ENCODE data around the gene DOLPP1.

The DOLPP1 gene

GRCh38 chr9:129059796-129060785, 20.8 kb upstream of the DOLPP1 start:
- in situ Hi-C loops (cut with MboI; ENCODE audit: low pct_unique_long_range_greater_than_20kb, low sequenced_read_pairs) = no loop called here
- DNase-seq = no peak

GRCh38 chr9:129060991-129061390, 19.9 kb upstream of the DOLPP1 start:
- in situ Hi-C loops (cut with MboI; ENCODE audit: low pct_unique_long_range_greater_than_20kb, low sequenced_read_pairs) = no loop called here
- no peak for DNase-seq

GRCh38 chr9:129063061-129063460, 17.9 kb upstream of the DOLPP1 start:
- DNase-seq = no peak
- in situ Hi-C loops (cut with MboI; ENCODE audit: low pct_unique_long_range_greater_than_20kb, low sequenced_read_pairs) = no loop called here

GRCh38 chr9:129064499-129064908, 16.4 kb upstream of the DOLPP1 start:
- no peak for DNase-seq
- in situ Hi-C loops (cut with MboI; ENCODE audit: low pct_unique_long_range_greater_than_20kb, low sequenced_read_pairs) = no loop called here

DNA sequence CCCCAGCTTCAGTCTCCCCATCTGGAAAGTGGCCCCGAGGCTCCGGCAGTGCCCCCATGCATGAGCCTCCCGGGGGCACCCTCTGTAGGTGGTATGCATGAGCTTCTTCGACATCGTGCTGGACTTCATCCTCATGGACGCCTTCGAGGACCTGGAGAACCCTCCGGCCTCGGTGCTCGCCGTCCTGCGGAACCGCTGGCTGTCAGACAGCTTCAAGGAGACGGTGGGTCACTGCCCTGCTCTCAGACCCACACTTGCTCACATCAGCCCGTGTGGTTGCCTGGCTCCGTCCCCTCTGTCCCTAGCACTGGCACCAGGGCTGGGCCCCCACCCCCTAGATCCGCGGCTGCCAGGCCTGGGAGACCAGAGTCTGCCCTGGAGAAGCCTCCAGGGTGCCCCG, 12.8 kb upstream of the DOLPP1 start:
- DNase-seq = no peak
- in situ Hi-C loops (cut with MboI; ENCODE audit: low pct_unique_long_range_greater_than_20kb, low sequenced_read_pairs) = no loop called here

GRCh38 chr9:129068990-129069861, 11.7 kb upstream of the DOLPP1 start:
- DNase-seq = peak; percentile 91
- in situ Hi-C loops (cut with MboI; ENCODE audit: low pct_unique_long_range_greater_than_20kb, low sequenced_read_pairs) = no loop called here

- in situ Hi-C loops (cut with MboI; ENCODE audit: low pct_unique_long_range_greater_than_20kb, low sequenced_read_pairs) = no loop called here
- no peak for DNase-seq
Observed at GRCh38 chr9:129069862-129070641, 10.9 kb upstream of the DOLPP1 start.

GRCh38 chr9:129070696-129071525, 10.0 kb upstream of the DOLPP1 start:
- DNase-seq = no peak

GRCh38 chr9:129071526-129072126, 9.3 kb upstream of the DOLPP1 start:
- in situ Hi-C loops (cut with MboI; ENCODE audit: low pct_unique_long_range_greater_than_20kb, low sequenced_read_pairs) = no loop called here
- DNase-seq = no peak

More at GRCh38 chr9:129070696-129071525, 10.0 kb upstream of the DOLPP1 start:
- in situ Hi-C loops (cut with MboI; ENCODE audit: low pct_unique_long_range_greater_than_20kb, low sequenced_read_pairs) = no loop called here

DNA sequence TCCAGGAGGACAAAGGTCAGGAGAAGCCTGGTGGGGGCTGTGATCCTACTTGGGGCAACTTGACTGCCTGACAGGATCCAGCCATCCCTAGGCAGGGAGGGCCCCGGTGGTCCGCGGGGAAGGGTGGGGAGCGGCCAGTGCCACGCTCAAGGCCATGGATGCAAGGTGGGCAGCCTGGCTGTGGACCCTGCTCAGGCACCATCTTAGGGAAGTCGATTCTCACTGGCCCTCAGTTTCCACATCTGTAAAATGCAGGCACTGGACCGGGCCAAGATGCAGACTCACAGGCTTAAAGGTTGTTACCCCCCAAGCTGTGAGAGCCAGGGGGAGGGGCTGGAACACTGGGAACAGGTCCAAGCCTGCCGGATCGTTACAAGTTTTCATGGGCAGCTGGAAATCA, 8.7 kb upstream of the DOLPP1 start:
- DNase-seq = no peak
- in situ Hi-C loops (cut with MboI; ENCODE audit: low pct_unique_long_range_greater_than_20kb, low sequenced_read_pairs) = no loop called here

GRCh38 chr9:129073404-129073803, 7.5 kb upstream of the DOLPP1 start:
- in situ Hi-C loops (cut with MboI; ENCODE audit: low pct_unique_long_range_greater_than_20kb, low sequenced_read_pairs) = no loop called here
- DNase-seq = no peak

GRCh38 chr9:129074106-129074505, 6.8 kb upstream of the DOLPP1 start:
- DNase-seq = no peak
- in situ Hi-C loops (cut with MboI; ENCODE audit: low pct_unique_long_range_greater_than_20kb, low sequenced_read_pairs) = no loop called here

- DNase-seq = no peak
- in situ Hi-C loops (cut with MboI; ENCODE audit: low pct_unique_long_range_greater_than_20kb, low sequenced_read_pairs) = no loop called here
Observed at GRCh38 chr9:129075996-129076639, 4.8 kb upstream of the DOLPP1 start.

- in situ Hi-C loops (cut with MboI; ENCODE audit: low pct_unique_long_range_greater_than_20kb, low sequenced_read_pairs) = no loop called here
Observed at GRCh38 chr9:129076640-129077037, 4.3 kb upstream of the DOLPP1 start.

DNA sequence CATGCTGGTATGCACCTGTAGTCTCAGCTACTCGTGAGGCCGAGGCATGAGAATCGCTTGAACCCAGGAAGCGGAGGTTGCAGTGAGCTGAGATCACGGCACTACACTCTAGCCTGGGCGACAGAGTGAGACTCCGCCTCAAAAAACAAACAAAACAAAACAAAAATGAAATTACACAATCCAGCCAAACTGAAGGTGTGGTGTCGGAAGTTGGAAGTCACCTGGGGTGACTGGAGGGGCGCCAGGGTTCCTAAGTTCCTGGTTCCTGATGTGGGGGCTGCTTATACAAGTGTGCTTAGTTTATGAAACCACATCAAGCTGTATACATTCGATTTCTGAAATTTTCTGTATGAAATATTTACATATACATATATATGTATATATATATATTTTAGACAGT, 3.7 kb upstream of the DOLPP1 start:
- in situ Hi-C loops (cut with MboI; ENCODE audit: low pct_unique_long_range_greater_than_20kb, low sequenced_read_pairs) = no loop called here
- no peak for DNase-seq

More at GRCh38 chr9:129076640-129077037, 4.3 kb upstream of the DOLPP1 start:
- DNase-seq = no peak

GRCh38 chr9:129078691-129079503, 2.0 kb upstream of the DOLPP1 start:
- no peak for DNase-seq

GRCh38 chr9:129079829-129080228, 1.1 kb upstream of the DOLPP1 start:
- no peak for DNase-seq
- in situ Hi-C loops (cut with MboI; ENCODE audit: low pct_unique_long_range_greater_than_20kb, low sequenced_read_pairs) = no loop called here

More at GRCh38 chr9:129078691-129079503, 2.0 kb upstream of the DOLPP1 start:
- in situ Hi-C loops (cut with MboI; ENCODE audit: low pct_unique_long_range_greater_than_20kb, low sequenced_read_pairs) = no loop called here

All from KBM-7 (cell line).